GM18868 (cell line): ENCODE results near the gene HNRNPU.
A peak's percentile ranks its signal among the peaks of the same experiment; 100 is the strongest.

Source experiments
- ATAC-seq: cut with Tn5 transposase; IDR thresholded peaks from one replicate; pipeline ENCODE4 v1.9.1; 2021; ENCODE audit warnings: mild to moderate bottlenecking, moderate library complexity; ENCODE audit not compliant: unreplicated experiment

HNRNPU gene

DNA sequence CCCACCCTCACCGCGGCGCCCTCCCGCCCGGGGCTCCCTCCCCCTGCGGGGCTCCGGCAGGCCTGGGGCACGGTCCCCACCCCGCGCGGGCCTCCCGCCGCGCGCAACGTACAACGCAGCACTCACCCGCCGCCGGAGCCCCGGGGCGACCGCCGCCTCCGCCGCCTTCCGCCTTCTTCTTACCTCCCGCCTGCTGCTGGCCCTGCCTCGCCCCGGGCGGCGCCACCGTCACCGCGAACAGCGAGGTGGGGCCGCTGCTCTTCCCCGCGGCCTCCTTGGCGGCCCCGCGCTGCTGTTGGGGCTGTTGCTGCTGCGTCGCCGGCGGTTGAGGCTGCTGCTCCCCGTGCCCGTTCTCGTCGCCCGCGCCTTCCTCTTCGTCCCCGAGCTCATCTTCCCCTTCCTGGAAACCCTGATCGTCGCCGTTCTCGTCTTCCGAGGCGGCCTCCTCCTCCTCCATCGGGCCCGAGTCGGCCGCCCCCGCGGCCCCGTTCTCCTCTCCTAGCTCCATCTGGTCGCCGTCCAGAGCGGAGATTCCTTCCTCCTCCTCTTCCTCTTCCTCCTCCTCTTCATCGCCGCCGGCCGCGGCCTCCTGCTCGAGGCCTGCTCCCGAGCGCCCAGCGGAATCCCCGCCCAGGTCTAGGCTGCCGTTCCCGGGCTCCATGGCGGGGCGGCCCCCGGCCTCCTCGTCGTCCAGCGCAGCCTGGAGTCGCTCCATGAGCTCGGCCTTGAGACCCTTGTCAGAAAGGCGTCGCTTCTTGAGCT, 671 bp downstream of the HNRNPU start:
- ATAC-seq: peak; percentile 0

- ATAC-seq: peak; percentile 64
Observed at GRCh38 chr1:244862699-244863490, 1.4 kb downstream of the HNRNPU start.

DNA sequence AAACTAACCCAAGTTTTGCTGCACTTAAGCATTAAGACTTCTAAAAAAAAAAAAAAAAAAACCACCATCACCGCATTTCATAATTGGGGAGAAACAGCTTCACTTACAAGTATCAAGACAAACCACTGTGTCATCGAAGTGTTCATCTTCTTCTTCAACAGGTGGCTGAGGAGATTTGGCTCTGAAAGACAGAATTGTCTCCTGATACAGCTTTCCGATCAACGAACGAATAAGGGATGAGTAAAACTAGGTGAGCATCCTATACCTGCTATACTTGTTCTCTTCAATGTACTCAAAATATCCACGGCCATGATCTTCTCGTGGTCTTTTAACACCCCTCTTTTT, 2.0 kb downstream of the HNRNPU start:
- no peak for ATAC-seq

GRCh38 chr1:244861683-244862082, 2.7 kb downstream of the HNRNPU start:
- no peak for ATAC-seq

GRCh38 chr1:244860914-244861610, 3.3 kb downstream of the HNRNPU start:
- ATAC-seq: no peak

- ATAC-seq: no peak
Observed at GRCh38 chr1:244860078-244860477, 4.3 kb downstream of the HNRNPU start.

DNA sequence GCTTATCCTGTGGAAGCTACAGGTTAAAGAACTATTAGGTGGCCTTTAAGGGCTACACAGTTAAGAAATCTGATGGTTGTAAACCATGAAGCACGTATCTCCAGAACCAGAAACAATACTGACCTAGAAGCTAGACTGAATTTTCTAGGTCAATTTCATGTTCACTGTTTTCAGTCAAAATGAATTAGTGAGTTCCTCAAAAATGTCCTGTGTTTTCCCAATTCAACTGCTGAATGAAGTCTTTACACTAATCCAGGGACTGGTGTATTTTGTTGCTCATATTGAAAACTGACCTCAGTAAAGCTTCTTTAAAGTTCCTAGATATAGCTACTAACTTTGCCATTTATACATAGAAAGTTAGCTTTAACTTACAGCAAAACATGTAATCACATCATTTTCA, 6.0 kb downstream of the HNRNPU start:
- no peak for ATAC-seq

- no peak for ATAC-seq
Observed at GRCh38 chr1:244857761-244858160, 6.6 kb downstream of the HNRNPU start.

DNA sequence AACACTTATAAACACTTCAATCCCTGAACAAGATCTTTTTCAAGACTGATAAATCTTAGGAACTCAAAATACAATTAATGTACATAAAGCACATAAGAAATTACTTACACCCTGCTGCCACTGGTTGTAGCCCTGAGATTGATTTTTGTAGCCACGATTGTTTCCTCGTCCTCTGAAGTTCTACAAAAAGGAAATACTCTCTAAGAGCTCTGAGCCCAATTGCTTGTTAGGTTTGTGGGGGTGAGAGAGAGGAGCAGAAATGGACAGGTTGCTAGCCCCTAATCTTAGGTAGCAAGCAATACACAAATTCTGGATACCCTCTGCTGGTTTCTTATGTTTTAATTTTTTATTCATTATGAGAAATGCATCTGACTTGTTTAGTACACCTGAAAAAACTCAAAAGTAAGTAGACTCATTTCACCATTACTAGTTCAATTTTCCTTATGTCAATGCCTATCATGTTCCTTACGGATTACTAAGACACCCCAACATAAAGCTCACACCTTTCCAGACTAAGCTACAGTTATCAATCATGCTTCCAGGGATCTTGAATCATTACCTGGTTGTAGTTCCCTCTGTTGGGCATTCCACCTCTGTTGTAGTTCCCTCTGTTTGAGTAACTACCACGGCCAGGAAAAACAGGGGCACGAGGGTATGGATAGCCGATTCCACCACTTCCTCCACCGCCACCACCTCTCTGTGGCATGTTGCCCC, 9.3 kb downstream of the HNRNPU start:
- no peak for ATAC-seq

- ATAC-seq: no peak
Observed at GRCh38 chr1:244854166-244854565, 10.2 kb downstream of the HNRNPU start.

GRCh38 chr1:244852694-244853093, 11.6 kb downstream of the HNRNPU start:
- ATAC-seq: no peak

- ATAC-seq: no peak
Observed at GRCh38 chr1:244851546-244852231, 12.7 kb downstream of the HNRNPU start.

DNA sequence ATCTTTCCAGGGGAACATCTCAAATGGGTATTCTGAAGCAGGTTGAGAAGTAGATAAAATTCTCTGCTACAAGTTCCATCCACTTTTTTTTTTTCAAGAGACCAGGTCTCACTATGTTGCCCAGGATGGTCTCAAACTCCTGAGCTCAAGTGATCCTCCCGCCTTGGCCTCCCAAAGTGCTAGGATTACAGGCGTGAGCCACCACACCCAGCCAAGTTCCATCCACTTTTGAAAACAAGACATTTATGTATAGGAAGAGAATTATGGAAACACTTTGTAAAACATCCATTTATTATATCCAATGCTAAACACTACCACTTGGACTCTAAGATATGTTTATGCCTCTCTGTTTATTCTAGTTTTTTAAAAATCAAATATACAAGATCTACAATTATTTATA, 13.4 kb downstream of the HNRNPU start:
- no peak for ATAC-seq

DNA sequence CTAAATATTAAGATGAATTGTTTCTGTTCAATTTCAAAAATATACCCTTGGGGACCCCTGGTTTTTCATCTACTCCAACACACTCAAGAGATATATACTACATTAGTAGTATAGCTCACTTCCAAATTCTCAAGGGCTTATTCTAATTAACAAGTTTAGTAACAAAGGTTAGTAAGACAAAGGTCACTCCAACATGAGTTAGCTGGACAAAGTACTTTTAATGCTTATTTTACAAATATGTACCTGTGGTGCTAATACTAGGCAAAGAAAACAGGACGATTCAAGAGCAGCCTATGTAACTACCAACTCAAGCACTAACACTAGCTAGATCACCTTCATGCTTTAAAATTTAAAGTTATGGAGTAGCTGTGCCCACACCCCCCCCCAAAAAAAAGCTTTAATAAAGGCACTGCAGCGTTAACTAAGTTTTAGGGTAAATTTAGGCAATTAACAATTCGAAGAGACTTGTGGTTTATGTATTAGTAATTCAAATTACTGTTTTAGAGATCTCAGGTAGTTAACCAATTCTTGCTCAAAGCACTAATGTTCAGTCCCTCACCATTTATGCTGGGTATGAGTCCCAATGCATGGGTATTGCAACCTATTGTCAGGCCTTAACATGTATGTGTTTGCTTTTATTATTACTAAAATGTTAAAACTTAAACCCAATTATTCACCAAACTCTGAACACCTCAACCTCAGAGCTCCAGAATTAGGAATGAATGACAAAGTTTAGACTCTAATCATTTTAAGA, 14.1 kb downstream of the HNRNPU start:
- ATAC-seq: no peak

DNA sequence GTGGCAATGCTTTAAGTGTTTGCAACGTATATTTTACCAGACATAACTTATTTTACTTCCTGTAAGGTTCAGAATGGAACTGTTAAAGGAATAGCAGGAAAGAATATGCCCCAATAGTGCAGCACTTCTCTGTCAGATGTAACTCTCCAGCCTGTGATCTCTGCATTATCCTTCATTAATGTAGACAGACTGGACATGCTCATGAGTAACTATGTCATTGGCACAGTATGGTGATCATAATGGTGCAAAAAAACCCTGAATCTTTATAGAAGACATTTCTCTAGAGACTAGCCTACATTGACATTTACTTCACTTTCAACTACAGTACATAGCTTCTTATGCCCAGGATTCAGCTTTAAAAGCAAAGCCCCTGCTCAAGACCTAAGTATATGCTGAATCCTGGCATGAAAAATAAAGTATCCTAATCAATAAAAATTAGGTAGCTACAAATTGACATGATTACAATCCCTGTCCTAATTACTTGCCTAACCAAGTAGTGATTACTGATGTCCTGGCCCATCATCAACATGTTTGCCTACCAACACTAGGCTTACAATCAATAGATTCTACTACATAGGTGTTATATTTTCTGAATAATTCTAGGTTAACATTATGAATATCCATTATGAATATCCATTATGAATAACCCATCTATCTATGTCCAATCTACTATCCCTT, 15.0 kb downstream of the HNRNPU start:
- ATAC-seq: no peak

DNA sequence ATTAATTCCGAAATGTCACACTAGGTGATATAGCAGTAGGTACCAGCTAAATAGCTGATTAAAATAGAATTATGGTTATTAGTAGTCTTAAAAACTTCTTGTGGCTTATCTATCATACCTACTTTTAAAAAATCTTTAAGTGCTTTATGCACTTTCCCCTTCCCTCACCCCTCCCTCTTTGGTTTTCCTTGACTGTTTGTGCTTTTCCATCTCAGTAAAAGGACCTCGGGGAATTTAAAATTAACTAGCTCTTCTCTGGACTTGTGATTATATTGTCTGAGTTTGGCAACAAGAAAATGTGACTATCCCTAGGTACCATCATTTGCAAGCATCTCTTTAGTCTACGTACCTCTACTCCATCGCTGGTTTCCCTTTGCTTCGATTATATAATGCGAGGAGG, 17.7 kb downstream of the HNRNPU start:
- no peak for ATAC-seq

DNA sequence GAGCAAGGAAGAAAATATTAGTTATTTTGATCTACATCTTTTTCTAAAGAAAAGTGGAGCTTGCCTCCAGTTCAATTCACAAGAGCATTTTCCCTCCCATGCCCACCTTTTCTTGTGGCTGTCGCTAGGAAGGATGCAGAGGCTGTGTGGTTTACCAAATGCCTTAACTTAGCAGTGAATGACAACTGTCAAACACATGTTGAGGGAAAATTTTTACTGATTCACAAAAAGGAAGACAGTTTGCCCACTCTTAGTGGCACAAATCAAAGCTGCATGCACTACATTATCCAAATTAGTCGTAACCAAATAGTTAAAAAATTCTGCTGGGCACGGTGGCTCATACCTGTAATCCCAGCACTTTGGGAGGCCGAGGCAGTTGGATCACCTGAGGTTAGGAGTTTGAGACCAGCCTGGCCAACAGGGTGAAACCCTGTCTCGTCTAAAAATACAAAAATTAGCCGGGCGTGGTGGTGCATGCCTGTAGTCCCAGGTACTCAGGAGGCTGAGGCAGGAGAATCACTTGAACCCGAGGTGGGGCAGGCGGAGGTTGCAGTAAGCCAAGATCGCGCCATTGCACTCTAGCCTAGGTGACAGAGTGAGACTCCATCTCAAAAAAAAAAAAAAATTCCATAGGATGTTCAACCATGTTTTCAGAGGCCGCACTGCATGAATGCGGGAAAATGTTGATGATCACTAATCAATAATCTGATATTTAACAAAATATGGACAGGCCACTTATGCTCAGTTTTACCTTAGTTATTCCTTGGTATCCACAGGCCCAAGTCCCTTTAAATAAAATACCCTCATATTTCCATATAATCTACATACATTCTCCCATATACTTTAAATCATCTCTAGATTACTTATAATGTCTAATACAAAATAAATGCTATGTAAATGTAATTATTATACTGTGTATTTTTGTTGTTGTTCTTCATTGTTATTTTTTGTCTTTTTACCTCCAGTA, 19.9 kb downstream of the HNRNPU start:
- ATAC-seq: no peak
